HCT116 (cell line): ENCODE results near the gene SDK2. TPM values are rescaled to one million over a fixed set of nuclear protein-coding genes. Genes with fewer than 3 reads are reported as not detected.

ENCODE experiments used
- ATAC-seq: fragments of 200-7000 bp; cut with Tn5 transposase; 2 replicates; pipeline ENCODE4 v1.9.1; 2020; ENCODE audit warnings: mild to moderate bottlenecking, moderate library complexity
- BruUV-seq: library from RNA; stranded (reverse); fragments of 400-500 nt; replicated peaks from 2 replicates; lab custom pipeline; 2021; lab: Mats Ljungman, UMichigan
- CTCF ChIA-PET: fragments of 300-600 bp; sonication (Branson Sonifier 250); formaldehyde crosslinking; loops from one replicate; lab custom pipeline; 2021; ENCODE audit warnings: antibody characterized with exemption; lab: Charles Lee
- POLR2A ChIA-PET: fragments of 300-600, 350-600 bp; sonication (Branson Sonifier 250); formaldehyde crosslinking; loops from one replicate; lab custom pipeline; 2021; ENCODE audit warnings: antibody characterized with exemption; lab: Charles Lee
- RAD21 ChIA-PET, 2 experiments: fragments of 300-600 bp; sonication (Branson Sonifier 250); formaldehyde crosslinking; loops; one replicate each; lab custom pipeline; 2023; ENCODE audit warnings: low total read pairs in 2 of 2; ENCODE audit not compliant: uncharacterized antibody in 2 of 2, unreplicated experiment in 2 of 2, low non-redundant PET in 1 of 2; lab: Charles Lee
- DNase-seq: peaks from one replicate; pipeline ENCODE4 v3.0.0-alpha.2; 2010; ENCODE audit warnings: low read depth, low spot score
- H2AFZ ChIP-seq: fragments of 200-600 bp; shearing (Covaris generic), sonication (generic); 2 replicates; pipeline ENCODE4 v1.6.1; 2017; ENCODE audit warnings: low read depth, mixed run types, mixed read lengths, antibody characterized with exemption, low read length; ENCODE audit not compliant: poor library complexity, severe bottlenecking
- H3K27ac ChIP-seq: 2 replicates; pipeline ENCODE4 v1.5.1; 2012; ENCODE audit warnings: low read depth, low read length
- H3K27me3 ChIP-seq: fragments of 200-600 bp; sonication (generic); 2 replicates; pipeline ENCODE4 v1.6.1; 2016; ENCODE audit warnings: mixed run types, low read length, mixed read lengths; ENCODE audit not compliant: insufficient read depth
- H3K36me3 ChIP-seq, 2 experiments: fragments of 200-500 bp in 1 of 2; fragments of 200-600 bp in 1 of 2; sonication (Bioruptor generic) in 1 of 2; sonication (generic) in 1 of 2; 2 replicates each; pipeline versions ENCODE4 v1.5.1 to v1.6.1; 2014 to 2016; ENCODE audit warnings: low read length in 2 of 2, inconsistent platforms in 1 of 2, mixed read lengths in 1 of 2, mixed run types in 1 of 2; ENCODE audit not compliant: insufficient read depth in 2 of 2, control insufficient read depth in 1 of 2
- H3K4me1 ChIP-seq, 2 experiments: fragments of 200-600 bp in 1 of 2; sonication (generic) in 1 of 2; 2 replicates each; pipeline versions ENCODE4 v1.5.1 to v1.6.1; 2012 to 2017; ENCODE audit warnings: low read length in 2 of 2, inconsistent platforms in 1 of 2, mild to moderate bottlenecking in 1 of 2, mixed read lengths in 1 of 2, mixed run types in 1 of 2, moderate library complexity in 1 of 2; ENCODE audit not compliant: insufficient read depth in 2 of 2, control insufficient read depth in 1 of 2
- H3K4me2 ChIP-seq: fragments of 200-600 bp; sonication (generic); 2 replicates; pipeline ENCODE4 v1.6.1; 2017; ENCODE audit warnings: mixed run types, low read length, mixed read lengths
- H3K4me3 ChIP-seq, 2 experiments: fragments of 200-600 bp in 1 of 2; sonication (generic) in 1 of 2; replicated peaks in 1 of 2; 2 replicates each; pipeline ENCODE4 v1.5.1; 2011 to 2016; ENCODE audit warnings: low read length in 2 of 2, control low read depth in 1 of 2, low read depth in 1 of 2, mild to moderate bottlenecking in 1 of 2, mixed read lengths in 1 of 2, mixed run types in 1 of 2
- H3K79me2 ChIP-seq: fragments of 200-600 bp; sonication (generic); 2 replicates; pipeline ENCODE4 v1.6.1; 2017; ENCODE audit warnings: mild to moderate bottlenecking, mixed run types, low read length, moderate library complexity, mixed read lengths; ENCODE audit not compliant: insufficient read depth
- H3K9ac ChIP-seq: fragments of 200-600 bp; sonication (generic); 2 replicates; pipeline ENCODE4 v1.6.1; 2016; ENCODE audit warnings: low read length, mixed read lengths
- H3K9me2 ChIP-seq: fragments of 200-600 bp; sonication (generic), shearing (Covaris generic); 2 replicates; pipeline ENCODE4 v1.6.1; 2017; ENCODE audit warnings: mixed run types, mild to moderate bottlenecking, moderate library complexity; ENCODE audit not compliant: insufficient read depth
- H3K9me3 ChIP-seq, 2 experiments: fragments of 200-500 bp in 1 of 2; fragments of 200-600 bp in 1 of 2; sonication (Bioruptor generic) in 1 of 2; sonication (generic) in 1 of 2; 2 replicates each; pipeline ENCODE4 v1.6.1; 2014 to 2017; ENCODE audit warnings: low read length in 2 of 2, mixed read lengths in 2 of 2, inconsistent platforms in 1 of 2, low read depth in 1 of 2, mild to moderate bottlenecking in 1 of 2, mixed run types in 1 of 2, moderate library complexity in 1 of 2; ENCODE audit not compliant: control insufficient read depth in 1 of 2, insufficient read depth in 1 of 2
- H4K20me1 ChIP-seq: fragments of 200-600 bp; sonication (generic), shearing (Covaris generic); 2 replicates; pipeline ENCODE4 v1.6.1; 2017; ENCODE audit warnings: mixed run types, mild to moderate bottlenecking, moderate library complexity; ENCODE audit not compliant: insufficient read depth
- CEBPB ChIP-seq: IDR thresholded peaks from 2 replicates; pipeline ENCODE4 v1.6.1; 2012; ENCODE audit warnings: low read depth
- EGR1 ChIP-seq: IDR thresholded peaks from 2 replicates; pipeline ENCODE4 v1.6.1; 2012; ENCODE audit warnings: low read depth
- ELF1 ChIP-seq: IDR thresholded peaks from 2 replicates; pipeline ENCODE4 v1.6.1; 2012; ENCODE audit warnings: low read depth, borderline replicate concordance
- EZH2phosphoT487 ChIP-seq: fragments of 200-600 bp; IDR thresholded peaks from 2 replicates; pipeline ENCODE4 v1.6.1; 2018; ENCODE audit warnings: antibody characterized with exemption, borderline replicate concordance
- JUND ChIP-seq: IDR thresholded peaks from 2 replicates; pipeline ENCODE4 v1.6.1; 2012
- POLR2A ChIP-seq: IDR thresholded peaks from 2 replicates; pipeline ENCODE4 v1.7.0; 2011; ENCODE audit warnings: borderline replicate concordance; ENCODE audit not compliant: insufficient read depth, insufficient read length; ENCODE audit errors: extremely low read depth
- POLR2AphosphoS5 ChIP-seq: IDR thresholded peaks from 2 replicates; pipeline ENCODE4 v1.6.1; 2011; ENCODE audit warnings: mild to moderate bottlenecking, low read depth, low read length, moderate library complexity
- SIN3A ChIP-seq: IDR thresholded peaks from 2 replicates; pipeline ENCODE4 v1.6.1; 2012; ENCODE audit warnings: low read depth
- SP1 ChIP-seq: IDR thresholded peaks from 2 replicates; pipeline ENCODE4 v1.6.1; 2012; ENCODE audit warnings: low read depth
- SRF ChIP-seq: IDR thresholded peaks from 2 replicates; pipeline ENCODE4 v1.6.1; 2012; ENCODE audit warnings: low read depth
- TCF7L2 ChIP-seq: IDR thresholded peaks from 2 replicates; pipeline ENCODE4 v1.7.0; 2011; ENCODE audit warnings: borderline replicate concordance, inconsistent platforms; ENCODE audit not compliant: insufficient read depth, insufficient read length; ENCODE audit errors: extremely low read depth
- YY1 ChIP-seq: IDR thresholded peaks from 2 replicates; pipeline ENCODE4 v1.6.1; 2011; ENCODE audit warnings: low read length, low read depth, moderate library complexity, mild to moderate bottlenecking; ENCODE audit not compliant: insufficient replicate concordance; ENCODE audit errors: extremely low read depth
- intact Hi-C: fragments of 100-400 bp; cut with micrococcal nuclease; formaldehyde crosslinking; loops from 2 replicates; pipeline ENCODE4 v1.10.0; 2022
- total RNA-seq: library from RNA; stranded (reverse); gene quantifications from one replicate; pipeline ENCODE4 v1.2.1, GENCODE V29; 2021; ENCODE audit not compliant: unreplicated experiment
- TF ChIP-seq, protein P1 (sequence below), 3 experiments: fragments of 200-600 bp in 1 of 3; sonication (generic) in 1 of 3; IDR thresholded peaks in 2 of 3; conservative IDR thresholded peaks in 1 of 3; 2 replicates each; pipeline ENCODE4 v1.5.1; 2012 to 2017; ENCODE audit warnings: low read depth in 2 of 3, low read length in 2 of 3, antibody characterized with exemption in 1 of 3, borderline replicate concordance in 1 of 3, control low read depth in 1 of 3, mild to moderate bottlenecking in 1 of 3, mixed read lengths in 1 of 3, mixed run types in 1 of 3, moderate library complexity in 1 of 3; ENCODE audit not compliant: insufficient read depth in 1 of 3
- TF ChIP-seq, protein P2 (sequence below): IDR thresholded peaks from 2 replicates; pipeline ENCODE4 v1.6.1; 2011; ENCODE audit warnings: mild to moderate bottlenecking, low read length, moderate library complexity; ENCODE audit not compliant: insufficient replicate concordance; ENCODE audit errors: extremely low read depth
- TF ChIP-seq, protein P3 (sequence below): IDR thresholded peaks from 2 replicates; pipeline ENCODE4 v1.6.1; 2012
- TF ChIP-seq, protein P4 (sequence below): IDR thresholded peaks from 2 replicates; pipeline ENCODE4 v1.6.1; 2012

Gene SDK2
- total RNA-seq, 1 experiment from 2014 or later, result 0.10 TPM

DNA sequence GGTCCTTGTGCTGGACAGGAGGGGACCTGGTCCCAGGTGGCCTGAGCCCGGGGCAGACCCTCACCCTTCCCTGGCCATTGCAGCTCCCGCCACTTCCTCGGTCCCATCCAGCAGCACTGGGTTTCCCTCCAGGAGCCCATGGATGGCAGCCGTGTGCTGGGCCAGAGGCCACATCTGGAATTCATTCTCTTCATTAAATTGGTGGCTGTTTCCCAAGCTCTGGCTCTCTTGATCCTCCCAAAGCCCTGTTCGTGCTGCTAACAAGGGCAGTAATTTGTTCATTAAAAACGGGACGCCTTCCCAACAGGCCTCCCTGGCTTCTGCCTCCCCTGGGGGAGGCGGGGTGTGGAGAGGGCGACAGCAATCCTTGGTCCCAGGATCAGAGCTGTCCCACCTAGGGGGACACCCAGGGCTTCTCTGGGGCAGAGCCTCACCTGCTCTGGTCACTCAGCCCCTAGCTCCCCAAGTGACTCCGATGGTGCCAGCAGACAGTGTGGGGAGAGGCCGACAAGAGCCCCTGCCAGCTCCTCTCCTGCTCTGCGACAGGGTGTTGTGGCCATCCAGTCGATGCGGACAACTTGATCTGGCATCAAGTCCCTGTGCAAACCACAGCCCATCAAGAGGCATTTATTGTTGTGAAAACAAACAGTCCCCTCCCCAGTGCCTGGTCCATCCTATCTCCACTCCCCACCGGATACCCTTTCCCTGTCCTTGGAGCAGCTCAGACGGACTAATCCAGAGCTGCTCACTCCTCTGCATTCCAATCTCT lies 44.0 kb downstream of the SDK2 start:
- no peak overlapping the region for H3K4me2 ChIP-seq
- H3K9me3 ChIP-seq, result no peaks in the 10 kb centered on the region
- H3K36me3 ChIP-seq, result no peaks in the 10 kb centered on the region
- no peak overlapping the region for H2AFZ ChIP-seq
- no peak overlapping the region for H3K27ac ChIP-seq
- CTCF ChIA-PET, result no interaction called here
- no peaks in the 10 kb centered on the region for H4K20me1 ChIP-seq
- H3K79me2 ChIP-seq, result no peaks in the 10 kb centered on the region
- no peak for DNase-seq
- RAD21 ChIA-PET, result no interaction called here
- POLR2A ChIA-PET, result no interaction called here
- no peak for ATAC-seq
- H3K9me2 ChIP-seq, result no peaks in the 10 kb centered on the region
- TF ChIP-seq EZH2phosphoT487, result no peak
- no peak for TF ChIP-seq POLR2A
- no peak for TF ChIP-seq ELF1
- BruUV-seq, result no TSS peak
- H3K4me3 ChIP-seq, result no peak overlapping the region
- intact Hi-C loops, result no loop called here
- H3K27me3 ChIP-seq, result no peaks in the 10 kb centered on the region
- H3K9ac ChIP-seq, result no peak overlapping the region
- H3K4me1 ChIP-seq, result no peaks in the 10 kb centered on the region

DNA sequence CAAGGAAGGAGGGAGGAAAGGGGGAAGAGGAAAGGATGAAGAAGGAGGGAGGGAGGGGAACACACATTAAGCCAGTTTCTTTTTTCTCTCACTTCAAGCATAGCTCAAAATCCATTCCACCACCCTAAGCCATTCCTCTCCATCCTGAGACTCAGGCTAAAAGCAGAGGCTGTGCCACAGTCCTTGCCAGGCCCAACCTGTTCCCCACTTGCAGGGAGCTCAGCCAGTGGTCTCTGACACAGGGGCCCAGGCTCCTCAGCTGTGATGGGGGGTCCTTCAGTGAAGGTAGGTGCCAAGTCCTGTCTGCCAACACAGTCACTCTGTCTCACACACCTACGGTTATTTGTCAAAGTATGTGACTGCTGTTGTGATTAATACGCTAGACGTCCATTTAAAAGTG lies 44.6 kb downstream of the SDK2 start:
- no peaks in the 10 kb centered on the region for H3K4me1 ChIP-seq
- no peak overlapping the region for H3K4me3 ChIP-seq
- no peaks in the 10 kb centered on the region for H4K20me1 ChIP-seq
- DNase-seq (no peak), ATAC-seq (no peak)
- no peak overlapping the region for H3K4me2 ChIP-seq
- intact Hi-C loops, result loop anchor here (10.0 kb wide), 2 partner anchors 115 to 395 kb away; no protein-coding TSS in a partner anchor
- H3K79me2 ChIP-seq, result no peaks in the 10 kb centered on the region
- no peaks in the 10 kb centered on the region for H3K9me3 ChIP-seq
- H3K36me3 ChIP-seq, result no peaks in the 10 kb centered on the region
- H2AFZ ChIP-seq, result no peak overlapping the region
- H3K27ac ChIP-seq, result no peak overlapping the region
- no peak overlapping the region for H3K9ac ChIP-seq
- RAD21 ChIA-PET, result no interaction called here
- no TSS peak for BruUV-seq
- no peaks in the 10 kb centered on the region for H3K9me2 ChIP-seq
- CTCF ChIA-PET, result no interaction called here
- POLR2A ChIA-PET, result no interaction called here
- H3K27me3 ChIP-seq, result no peaks in the 10 kb centered on the region
- no peak for TF ChIP-seq SIN3A
- TF ChIP-seq, protein P1, sequence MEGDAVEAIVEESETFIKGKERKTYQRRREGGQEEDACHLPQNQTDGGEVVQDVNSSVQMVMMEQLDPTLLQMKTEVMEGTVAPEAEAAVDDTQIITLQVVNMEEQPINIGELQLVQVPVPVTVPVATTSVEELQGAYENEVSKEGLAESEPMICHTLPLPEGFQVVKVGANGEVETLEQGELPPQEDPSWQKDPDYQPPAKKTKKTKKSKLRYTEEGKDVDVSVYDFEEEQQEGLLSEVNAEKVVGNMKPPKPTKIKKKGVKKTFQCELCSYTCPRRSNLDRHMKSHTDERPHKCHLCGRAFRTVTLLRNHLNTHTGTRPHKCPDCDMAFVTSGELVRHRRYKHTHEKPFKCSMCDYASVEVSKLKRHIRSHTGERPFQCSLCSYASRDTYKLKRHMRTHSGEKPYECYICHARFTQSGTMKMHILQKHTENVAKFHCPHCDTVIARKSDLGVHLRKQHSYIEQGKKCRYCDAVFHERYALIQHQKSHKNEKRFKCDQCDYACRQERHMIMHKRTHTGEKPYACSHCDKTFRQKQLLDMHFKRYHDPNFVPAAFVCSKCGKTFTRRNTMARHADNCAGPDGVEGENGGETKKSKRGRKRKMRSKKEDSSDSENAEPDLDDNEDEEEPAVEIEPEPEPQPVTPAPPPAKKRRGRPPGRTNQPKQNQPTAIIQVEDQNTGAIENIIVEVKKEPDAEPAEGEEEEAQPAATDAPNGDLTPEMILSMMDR (IDR thresholded peaks at IDR 0.05 in 2 of 3, conservative IDR thresholded peaks at IDR 0.05 in 1 of 3; ENCODE audit: borderline replicate concordance in 1 of 3, insufficient read depth in 1 of 3, low read depth in 2 of 3, low read length in 2 of 3), result no peak
- no peak for TF ChIP-seq CEBPB
- TF ChIP-seq EGR1, result no peak
- no peak for TF ChIP-seq JUND
- TF ChIP-seq, protein P2, sequence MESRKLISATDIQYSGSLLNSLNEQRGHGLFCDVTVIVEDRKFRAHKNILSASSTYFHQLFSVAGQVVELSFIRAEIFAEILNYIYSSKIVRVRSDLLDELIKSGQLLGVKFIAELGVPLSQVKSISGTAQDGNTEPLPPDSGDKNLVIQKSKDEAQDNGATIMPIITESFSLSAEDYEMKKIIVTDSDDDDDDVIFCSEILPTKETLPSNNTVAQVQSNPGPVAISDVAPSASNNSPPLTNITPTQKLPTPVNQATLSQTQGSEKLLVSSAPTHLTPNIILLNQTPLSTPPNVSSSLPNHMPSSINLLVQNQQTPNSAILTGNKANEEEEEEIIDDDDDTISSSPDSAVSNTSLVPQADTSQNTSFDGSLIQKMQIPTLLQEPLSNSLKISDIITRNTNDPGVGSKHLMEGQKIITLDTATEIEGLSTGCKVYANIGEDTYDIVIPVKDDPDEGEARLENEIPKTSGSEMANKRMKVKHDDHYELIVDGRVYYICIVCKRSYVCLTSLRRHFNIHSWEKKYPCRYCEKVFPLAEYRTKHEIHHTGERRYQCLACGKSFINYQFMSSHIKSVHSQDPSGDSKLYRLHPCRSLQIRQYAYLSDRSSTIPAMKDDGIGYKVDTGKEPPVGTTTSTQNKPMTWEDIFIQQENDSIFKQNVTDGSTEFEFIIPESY, result no peak
- no peak for TF ChIP-seq ELF1
- no peak for TF ChIP-seq POLR2A
- TF ChIP-seq, protein P3, sequence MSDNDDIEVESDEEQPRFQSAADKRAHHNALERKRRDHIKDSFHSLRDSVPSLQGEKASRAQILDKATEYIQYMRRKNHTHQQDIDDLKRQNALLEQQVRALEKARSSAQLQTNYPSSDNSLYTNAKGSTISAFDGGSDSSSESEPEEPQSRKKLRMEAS, result no peak
- no peak for TF ChIP-seq SP1
- no peak for TF ChIP-seq POLR2AphosphoS5
- TF ChIP-seq, protein P4, sequence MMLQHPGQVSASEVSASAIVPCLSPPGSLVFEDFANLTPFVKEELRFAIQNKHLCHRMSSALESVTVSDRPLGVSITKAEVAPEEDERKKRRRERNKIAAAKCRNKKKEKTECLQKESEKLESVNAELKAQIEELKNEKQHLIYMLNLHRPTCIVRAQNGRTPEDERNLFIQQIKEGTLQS, result no peak
- TF ChIP-seq TCF7L2, result no peak
- TF ChIP-seq YY1, result no peak
- no peak for TF ChIP-seq SRF
